Neural cell (in vitro differentiated cells): ENCODE results near the gene PRCC. TPM values are rescaled to one million over a fixed set of nuclear protein-coding genes. Genes with fewer than 3 reads are reported as not detected.

Experiments
- H2AFZ ChIP-seq: fragments of 200-600, 300-800 bp; sonication (generic), shearing (Covaris generic); 2 replicates; pipeline ENCODE4 v1.6.0; 2014; ENCODE audit warnings: low read depth, mild to moderate bottlenecking, antibody characterized with exemption, low read length, moderate library complexity
- H3F3A ChIP-seq: fragments of 200-600 bp; shearing (Covaris generic); 2 replicates; pipeline ENCODE4 v1.6.1; 2016; ENCODE audit warnings: mild to moderate bottlenecking, moderate library complexity, mixed read lengths, antibody characterized with exemption, low read length; ENCODE audit not compliant: insufficient read depth, poor library complexity, severe bottlenecking
- H3K27ac ChIP-seq: fragments of 200-600, 300-800 bp; sonication (generic), shearing (Covaris generic); 2 replicates; pipeline ENCODE4 v1.5.1; 2014; ENCODE audit warnings: mild to moderate bottlenecking, low read length, moderate library complexity
- H3K27me3 ChIP-seq: fragments of 300-800, 200-600 bp; sonication (generic), shearing (Covaris generic); 2 replicates; pipeline ENCODE4 v1.6.0; 2014; ENCODE audit warnings: mild to moderate bottlenecking, low read depth, low read length, moderate library complexity; ENCODE audit not compliant: insufficient read depth
- H3K36me3 ChIP-seq: fragments of 300-800, 200-600 bp; sonication (generic), shearing (Covaris generic); 2 replicates; pipeline ENCODE4 v1.5.1; 2014; ENCODE audit warnings: mild to moderate bottlenecking, antibody characterized with exemption, low read length, moderate library complexity; ENCODE audit not compliant: insufficient read depth
- H3K4me2 ChIP-seq: fragments of 300-800, 200-600 bp; sonication (generic), shearing (Covaris generic); 2 replicates; pipeline ENCODE4 v1.6.0; 2014; ENCODE audit warnings: mild to moderate bottlenecking, low read length
- H3K4me3 ChIP-seq: fragments of 300-800, 200-600 bp; sonication (generic), shearing (Covaris generic); 2 replicates; pipeline ENCODE4 v1.5.1; 2014; ENCODE audit warnings: mild to moderate bottlenecking, low read length, moderate library complexity
- H3K79me2 ChIP-seq: fragments of 200-600 bp; shearing (Covaris generic); replicated peaks from 2 replicates; pipeline ENCODE4 v1.6.0; 2014; ENCODE audit warnings: mild to moderate bottlenecking, low read length, moderate library complexity; ENCODE audit not compliant: insufficient read depth
- H3K9ac ChIP-seq: fragments of 300-800, 200-600 bp; sonication (generic), shearing (Covaris generic); 2 replicates; pipeline ENCODE4 v1.6.1; 2016; ENCODE audit warnings: mild to moderate bottlenecking, low read length, mixed read lengths
- H3K9me2 ChIP-seq: fragments of 200-600 bp; shearing (Covaris generic); 2 replicates; pipeline ENCODE4 v1.6.1; 2016; ENCODE audit warnings: mild to moderate bottlenecking, low read length, mixed read lengths; ENCODE audit not compliant: insufficient read depth
- H3K9me3 ChIP-seq: fragments of 200-600, 300-800 bp; sonication (generic), shearing (Covaris generic); 2 replicates; pipeline ENCODE4 v1.6.1; 2016; ENCODE audit warnings: mild to moderate bottlenecking, mixed run types, low read length, moderate library complexity, mixed read lengths
- H4K20me1 ChIP-seq: fragments of 200-600 bp; shearing (Covaris generic); 2 replicates; pipeline ENCODE4 v1.6.1; 2016; ENCODE audit warnings: mild to moderate bottlenecking, mixed run types; ENCODE audit not compliant: insufficient read depth
- CTCF ChIP-seq: fragments of 450-650 bp; IDR thresholded peaks from 2 replicates; pipeline ENCODE4 v1.5.1; 2014; ENCODE audit warnings: antibody characterized with exemption, mild to moderate bottlenecking, moderate library complexity; ENCODE audit not compliant: poor library complexity, severe bottlenecking
- MXI1 ChIP-seq: fragments of 450-650 bp; conservative IDR thresholded peaks from 2 replicates; pipeline ENCODE4 v1.6.1; 2014; ENCODE audit warnings: antibody characterized with exemption, mild to moderate bottlenecking; ENCODE audit not compliant: poor library complexity, severe bottlenecking
- POLR2AphosphoS5 ChIP-seq: IDR thresholded peaks from 2 replicates; pipeline ENCODE4 v1.6.1; 2012
- RAD21 ChIP-seq: fragments of 450-650 bp; conservative IDR thresholded peaks from 2 replicates; pipeline ENCODE4 v1.6.1; 2014; ENCODE audit warnings: antibody characterized with exemption, mild to moderate bottlenecking, moderate library complexity
- REST ChIP-seq: IDR thresholded peaks from 2 replicates; pipeline ENCODE4 v1.6.1; 2012; ENCODE audit warnings: borderline replicate concordance
- SMC3 ChIP-seq: fragments of 450-650 bp; conservative IDR thresholded peaks from 2 replicates; pipeline ENCODE4 v1.6.1; 2014; ENCODE audit warnings: antibody characterized with exemption, mild to moderate bottlenecking, moderate library complexity; ENCODE audit not compliant: poor library complexity
- TAF1 ChIP-seq: IDR thresholded peaks from 2 replicates; pipeline ENCODE4 v1.6.1; 2012; ENCODE audit warnings: low read depth
- polyA plus RNA-seq: library from polyadenylated mRNA; depleted of rRNA; stranded (reverse); fragments of >200 nt; gene quantifications from 2 replicates; pipeline ENCODE4 v1.2.3, GENCODE V29; 2014

The PRCC gene
- polyA plus RNA-seq, 1 donor from 2014 or later, result 17.5 TPM

GRCh38 chr1:156796340-156797097, 29.2 kb downstream of the PRCC start:
- TF ChIP-seq TAF1 (no peak), MXI1 (no peak), CTCF (no peak)
- H3K9me3 ChIP-seq, result no peaks in the 10 kb centered on the region
- no peaks in the 10 kb centered on the region for H4K20me1 ChIP-seq
- H3F3A ChIP-seq, result no peaks in the 10 kb centered on the region
- no peaks in the 10 kb centered on the region for H3K27me3 ChIP-seq
- no peaks in the 10 kb centered on the region for H3K79me2 ChIP-seq
- no peak overlapping the region for H3K27ac ChIP-seq
- H3K36me3 ChIP-seq, result peaks cover 7% of the 10 kb centered on the region
- no peak overlapping the region for H2AFZ ChIP-seq
- H3K9me2 ChIP-seq, result no peaks in the 10 kb centered on the region
- H3K4me2 ChIP-seq, result no peak overlapping the region
- H3K9ac ChIP-seq, result no peak overlapping the region
- no peak overlapping the region for H3K4me3 ChIP-seq

- H3K27me3 ChIP-seq, result no peaks in the 10 kb centered on the region
- no peaks in the 10 kb centered on the region for H3K79me2 ChIP-seq
- no peaks in the 10 kb centered on the region for H3K9me3 ChIP-seq
- no peaks in the 10 kb centered on the region for H3K9me2 ChIP-seq
- peaks cover 7% of the 10 kb centered on the region for H3K36me3 ChIP-seq
- H3K9ac ChIP-seq, result no peak overlapping the region
- no peak overlapping the region for H3K4me3 ChIP-seq
- H3K27ac ChIP-seq, result no peak overlapping the region
- no peak overlapping the region for H3K4me2 ChIP-seq
- no peaks in the 10 kb centered on the region for H4K20me1 ChIP-seq
- no peaks in the 10 kb centered on the region for H3F3A ChIP-seq
- TF ChIP-seq POLR2AphosphoS5 (no peak), REST (no peak), SMC3 (peak; percentile 89), CTCF (peak; percentile 87), RAD21 (peak; percentile 84)
- H2AFZ ChIP-seq, result no peak overlapping the region
Observed at GRCh38 chr1:156797212-156797871, 30.0 kb downstream of the PRCC start.
